Measurements from ENCODE around the gene ROCK1. TPM values are rescaled to one million over a fixed set of nuclear protein-coding genes. Genes with fewer than 3 reads are reported as not detected.

Gene ROCK1
- total and polyA plus RNA-seq, 9 of the 15 experiments (the other 6 are each of a cell fraction or from before 2014, with no cell fraction given): 7.4 to 28.6 (median 17.7) TPM

DNA sequence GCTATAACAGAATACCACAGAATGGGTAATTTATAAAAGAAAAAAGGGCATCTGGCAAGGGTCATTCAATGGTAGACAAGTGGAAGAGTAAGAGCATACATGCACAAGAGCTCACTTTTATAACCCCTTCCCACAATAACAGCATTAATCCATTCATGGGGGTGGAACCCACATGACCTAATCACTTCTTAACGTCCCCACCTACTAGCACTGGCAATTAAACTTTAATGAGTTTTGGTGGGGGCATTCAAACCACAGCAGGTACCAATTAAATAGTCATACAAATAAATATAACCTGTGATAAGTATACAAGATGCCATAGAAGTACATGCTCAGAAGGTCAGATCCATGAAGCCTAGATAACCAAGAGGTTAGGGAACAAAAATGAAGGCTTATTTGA is 48.6 kb downstream of the ROCK1 start:
- H2AFZ ChIP-seq (ENCODE audit: low read depth, low read length): no peak overlapping the region
- 8% methylated on average over 1 of the region's 1 CpG for WGBS (ENCODE audit: insufficient coverage, low coverage, missing lambda C conversion rate)
- FAIRE-seq (no peak), ATAC-seq (no peak), DNase-seq (ENCODE audit: extremely low read depth in 1 of 4, low spot score in 3 of 4) (no peak)
- no peak overlapping the region for H3K9ac ChIP-seq (ENCODE audit: insufficient read depth in 1 of 2, low read depth in 2 of 2, low read length in 2 of 2)
- H3K27me3 ChIP-seq (ENCODE audit: control insufficient read depth in 2 of 2, insufficient read depth in 2 of 2, low read length in 2 of 2): no peaks in the 10 kb centered on the region
- H4K20me1 ChIP-seq (replicated peaks; ENCODE audit: control insufficient read depth, insufficient read depth, low read length): no peaks in the 10 kb centered on the region; the same call in 1 of the 2 replicates
- ChIA-PET CTCF (ENCODE audit: low intra/inter-chr PET ratio) (no interaction called here), POLR2A (interaction anchor here (1.0 to 2.6 kb wide), 2 partner anchors 15 to 17 kb away, joined by 4 to 7 read pairs; no protein-coding TSS in a partner anchor)
- no peaks in the 10 kb centered on the region for H3K36me3 ChIP-seq (ENCODE audit: control insufficient read depth, insufficient read depth, low read length)
- H3K4me3 ChIP-seq: no peak overlapping the region
- intact Hi-C loops (cut with micrococcal nuclease) (loop anchor here (5.0 kb wide), 1 partner anchor 51 kb away; no protein-coding TSS in a partner anchor), in situ Hi-C loops (cut with MboI) (no loop called here)
- BruUV-seq (replicated peaks): no TSS peak
- no peak overlapping the region for H3K27ac ChIP-seq (ENCODE audit: extremely low read depth, low read depth, low read length)
- H3K9me3 ChIP-seq (replicated peaks; ENCODE audit: control insufficient read depth, insufficient read depth, low read depth, low read length): no peaks in the 10 kb centered on the region
- H3K4me1 ChIP-seq (replicated peaks in 1 of 2; ENCODE audit: control insufficient read depth in 2 of 2, insufficient read depth in 2 of 2, low read length in 2 of 2): no peaks in the 10 kb centered on the region
- H3K79me2 ChIP-seq (ENCODE audit: control insufficient read depth, insufficient read depth, low read length): no peaks in the 10 kb centered on the region
- H3K9me1 ChIP-seq (ENCODE audit: control insufficient read depth, insufficient read depth, low read length): no peaks in the 10 kb centered on the region
- H3K4me2 ChIP-seq (ENCODE audit: insufficient read depth, low read length): no peak overlapping the region
- TF ChIP-seq MYNN (IDR thresholded peaks at IDR 0.05) (no peak), MYNN (CRISPR knock-in tag; IDR thresholded peaks at IDR 0.05) (no peak), HNRNPK (IDR thresholded peaks at IDR 0.05; ENCODE audit: low read depth, low read length, poor library complexity, severe bottlenecking) (no peak), HNRNPLL (IDR thresholded peaks at IDR 0.05; ENCODE audit: low read depth, low read length, poor library complexity, severe bottlenecking) (no peak), SMAD1 (IDR thresholded peaks at IDR 0.05; ENCODE audit: low read depth, low read length, partially characterized antibody) (no peak), GTF2F1 (IDR thresholded peaks at IDR 0.05; ENCODE audit: low read depth, low read length) (no peak), ESRRA (IDR thresholded peaks at IDR 0.05; ENCODE audit: borderline replicate concordance, low read depth) (no peak), EHMT2 (IDR thresholded peaks at IDR 0.05) (no peak), RUNX1 (IDR thresholded peaks at IDR 0.05; ENCODE audit: low read depth) (no peak), ZKSCAN1 (IDR thresholded peaks at IDR 0.05; ENCODE audit: low read depth, low read length) (no peak), DACH1 (IDR thresholded peaks at IDR 0.05; ENCODE audit: partially characterized antibody) (no peak)
- TF ChIP-seq, protein P1, sequence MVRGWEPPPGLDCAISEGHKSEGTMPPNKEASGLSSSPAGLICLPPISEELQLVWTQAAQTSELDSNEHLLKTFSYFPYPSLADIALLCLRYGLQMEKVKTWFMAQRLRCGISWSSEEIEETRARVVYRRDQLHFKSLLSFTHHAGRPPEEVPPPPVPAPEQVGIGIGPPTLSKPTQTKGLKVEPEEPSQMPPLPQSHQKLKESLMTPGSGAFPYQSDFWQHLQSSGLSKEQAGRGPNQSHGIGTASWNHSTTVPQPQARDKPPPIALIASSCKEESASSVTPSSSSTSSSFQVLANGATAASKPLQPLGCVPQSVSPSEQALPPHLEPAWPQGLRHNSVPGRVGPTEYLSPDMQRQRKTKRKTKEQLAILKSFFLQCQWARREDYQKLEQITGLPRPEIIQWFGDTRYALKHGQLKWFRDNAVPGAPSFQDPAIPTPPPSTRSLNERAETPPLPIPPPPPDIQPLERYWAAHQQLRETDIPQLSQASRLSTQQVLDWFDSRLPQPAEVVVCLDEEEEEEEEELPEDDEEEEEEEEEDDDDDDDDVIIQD (CRISPR knock-in tag; IDR thresholded peaks at IDR 0.05): no peak
- TF ChIP-seq, protein P2, sequence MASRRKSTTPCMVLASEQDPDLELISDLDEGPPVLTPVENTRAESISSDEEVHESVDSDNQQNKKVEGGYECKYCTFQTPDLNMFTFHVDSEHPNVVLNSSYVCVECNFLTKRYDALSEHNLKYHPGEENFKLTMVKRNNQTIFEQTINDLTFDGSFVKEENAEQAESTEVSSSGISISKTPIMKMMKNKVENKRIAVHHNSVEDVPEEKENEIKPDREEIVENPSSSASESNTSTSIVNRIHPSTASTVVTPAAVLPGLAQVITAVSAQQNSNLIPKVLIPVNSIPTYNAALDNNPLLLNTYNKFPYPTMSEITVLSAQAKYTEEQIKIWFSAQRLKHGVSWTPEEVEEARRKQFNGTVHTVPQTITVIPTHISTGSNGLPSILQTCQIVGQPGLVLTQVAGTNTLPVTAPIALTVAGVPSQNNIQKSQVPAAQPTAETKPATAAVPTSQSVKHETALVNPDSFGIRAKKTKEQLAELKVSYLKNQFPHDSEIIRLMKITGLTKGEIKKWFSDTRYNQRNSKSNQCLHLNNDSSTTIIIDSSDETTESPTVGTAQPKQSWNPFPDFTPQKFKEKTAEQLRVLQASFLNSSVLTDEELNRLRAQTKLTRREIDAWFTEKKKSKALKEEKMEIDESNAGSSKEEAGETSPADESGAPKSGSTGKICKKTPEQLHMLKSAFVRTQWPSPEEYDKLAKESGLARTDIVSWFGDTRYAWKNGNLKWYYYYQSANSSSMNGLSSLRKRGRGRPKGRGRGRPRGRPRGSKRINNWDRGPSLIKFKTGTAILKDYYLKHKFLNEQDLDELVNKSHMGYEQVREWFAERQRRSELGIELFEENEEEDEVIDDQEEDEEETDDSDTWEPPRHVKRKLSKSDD (conservative IDR thresholded peaks at IDR 0.05; ENCODE audit: low read length): no peak
- TF ChIP-seq, protein P3, sequence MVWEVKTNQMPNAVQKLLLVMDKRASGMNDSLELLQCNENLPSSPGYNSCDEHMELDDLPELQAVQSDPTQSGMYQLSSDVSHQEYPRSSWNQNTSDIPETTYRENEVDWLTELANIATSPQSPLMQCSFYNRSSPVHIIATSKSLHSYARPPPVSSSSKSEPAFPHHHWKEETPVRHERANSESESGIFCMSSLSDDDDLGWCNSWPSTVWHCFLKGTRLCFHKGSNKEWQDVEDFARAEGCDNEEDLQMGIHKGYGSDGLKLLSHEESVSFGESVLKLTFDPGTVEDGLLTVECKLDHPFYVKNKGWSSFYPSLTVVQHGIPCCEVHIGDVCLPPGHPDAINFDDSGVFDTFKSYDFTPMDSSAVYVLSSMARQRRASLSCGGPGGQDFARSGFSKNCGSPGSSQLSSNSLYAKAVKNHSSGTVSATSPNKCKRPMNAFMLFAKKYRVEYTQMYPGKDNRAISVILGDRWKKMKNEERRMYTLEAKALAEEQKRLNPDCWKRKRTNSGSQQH (CRISPR knock-in tag; IDR thresholded peaks at IDR 0.05): no peak
- TF ChIP-seq, protein P4, sequence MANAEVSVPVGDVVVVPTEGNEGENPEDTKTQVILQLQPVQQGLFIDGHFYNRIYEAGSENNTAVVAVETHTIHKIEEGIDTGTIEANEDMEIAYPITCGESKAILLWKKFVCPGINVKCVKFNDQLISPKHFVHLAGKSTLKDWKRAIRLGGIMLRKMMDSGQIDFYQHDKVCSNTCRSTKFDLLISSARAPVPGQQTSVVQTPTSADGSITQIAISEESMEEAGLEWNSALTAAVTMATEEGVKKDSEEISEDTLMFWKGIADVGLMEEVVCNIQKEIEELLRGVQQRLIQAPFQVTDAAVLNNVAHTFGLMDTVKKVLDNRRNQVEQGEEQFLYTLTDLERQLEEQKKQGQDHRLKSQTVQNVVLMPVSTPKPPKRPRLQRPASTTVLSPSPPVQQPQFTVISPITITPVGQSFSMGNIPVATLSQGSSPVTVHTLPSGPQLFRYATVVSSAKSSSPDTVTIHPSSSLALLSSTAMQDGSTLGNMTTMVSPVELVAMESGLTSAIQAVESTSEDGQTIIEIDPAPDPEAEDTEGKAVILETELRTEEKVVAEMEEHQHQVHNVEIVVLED (CRISPR knock-in tag; IDR thresholded peaks at IDR 0.05): no peak
